ENCODE data around the gene BMPR1A.

BMPR1A gene

DNA sequence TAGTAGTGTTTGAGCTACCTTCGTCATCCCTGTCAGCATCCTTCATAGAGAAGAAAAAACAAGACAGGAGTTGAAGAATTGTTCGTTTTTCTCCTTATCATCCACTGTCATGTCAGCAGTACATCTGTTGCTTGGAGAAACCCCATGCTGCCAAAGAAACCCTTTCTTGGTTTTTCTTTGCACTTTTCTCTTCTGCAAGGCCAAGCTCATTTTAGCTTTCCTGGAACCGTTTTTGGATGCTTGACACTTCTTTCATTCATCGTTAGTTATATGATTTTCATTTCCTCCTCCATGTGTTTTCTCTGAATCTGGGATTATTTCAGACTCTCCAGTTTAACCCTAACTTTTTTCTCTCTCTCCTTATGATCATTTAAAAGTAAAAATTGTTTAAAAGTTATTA, 142.1 kb downstream of the BMPR1A start:
- H3K27me3 ChIP-seq (ENCODE audit: control insufficient read depth, insufficient read depth, low read length) = no peaks in the 10 kb centered on the region
- H3K4me1 ChIP-seq (ENCODE audit: control insufficient read depth, insufficient read depth, low read length) = peaks cover 2% of the 10 kb centered on the region
- H3K36me3 ChIP-seq (ENCODE audit: control insufficient read depth, insufficient read depth, low read length) = peaks cover 8% of the 10 kb centered on the region
- no peak overlapping the region for H3K27ac ChIP-seq (ENCODE audit: low read depth, low read length)
- no peak overlapping the region for H3K4me3 ChIP-seq (ENCODE audit: low read length)
- no peak overlapping the region for H3K9ac ChIP-seq (ENCODE audit: low read length)

DNA sequence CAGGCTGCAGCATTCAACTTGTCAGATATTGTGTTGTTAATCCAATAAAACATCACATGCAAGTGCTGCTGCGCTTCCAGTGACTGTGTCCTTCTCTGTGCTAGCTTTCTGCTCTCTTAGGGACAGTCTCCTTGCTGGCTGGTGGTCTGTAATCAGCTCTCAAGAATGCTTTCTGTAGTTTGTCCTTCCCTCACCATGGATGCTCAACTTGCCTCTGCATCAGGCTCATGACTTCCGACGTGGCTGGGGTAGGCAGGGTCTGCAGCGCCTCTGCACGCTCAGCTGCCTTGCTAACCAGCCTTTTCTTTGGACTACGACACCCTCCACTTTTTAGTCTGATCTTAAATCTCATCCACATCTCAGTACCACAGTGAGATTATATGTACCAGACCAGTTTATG, 142.7 kb downstream of the BMPR1A start:
- no peaks in the 10 kb centered on the region for H3K27me3 ChIP-seq (ENCODE audit: control insufficient read depth, insufficient read depth, low read length)
- peaks cover 8% of the 10 kb centered on the region for H3K36me3 ChIP-seq (ENCODE audit: control insufficient read depth, insufficient read depth, low read length)
- H3K4me1 ChIP-seq (ENCODE audit: control insufficient read depth, insufficient read depth, low read length) = peaks cover 2% of the 10 kb centered on the region
- H3K4me3 ChIP-seq (ENCODE audit: low read length) = no peak overlapping the region
- peak overlapping the region; percentile 3 for H3K27ac ChIP-seq (ENCODE audit: low read depth, low read length)
- no peak overlapping the region for H3K9ac ChIP-seq (ENCODE audit: low read length)

- peaks cover 8% of the 10 kb centered on the region for H3K36me3 ChIP-seq (ENCODE audit: control insufficient read depth, insufficient read depth, low read length)
- H3K4me3 ChIP-seq (ENCODE audit: low read length) = no peak overlapping the region
- H3K27ac ChIP-seq (ENCODE audit: low read depth, low read length) = peak overlapping the region; percentile 62
- peaks cover 2% of the 10 kb centered on the region for H3K4me1 ChIP-seq (ENCODE audit: control insufficient read depth, insufficient read depth, low read length)
- H3K27me3 ChIP-seq (ENCODE audit: control insufficient read depth, insufficient read depth, low read length) = no peaks in the 10 kb centered on the region
- no peak overlapping the region for H3K9ac ChIP-seq (ENCODE audit: low read length)
Observed at GRCh38 chr10:86899670-86900276, 143.4 kb downstream of the BMPR1A start.

DNA sequence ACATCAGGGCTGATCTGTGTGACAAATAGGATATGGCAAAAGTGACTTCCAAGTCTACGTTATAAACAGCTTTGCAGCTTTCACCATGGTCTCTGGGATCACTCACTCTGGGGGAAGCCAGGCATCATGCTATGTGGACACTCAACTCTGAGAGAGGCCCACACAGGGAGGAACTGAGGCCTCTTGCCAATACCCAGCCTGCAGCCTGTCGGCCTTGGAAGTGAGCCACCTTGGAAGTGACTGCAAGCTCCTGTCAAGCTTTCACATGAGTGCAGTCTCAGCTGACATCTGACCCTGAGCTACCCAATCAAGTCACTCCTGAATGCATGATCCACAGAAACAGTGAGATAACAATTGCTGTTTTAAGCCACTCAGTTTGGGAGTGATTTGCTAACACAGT, 144.5 kb downstream of the BMPR1A start:
- H3K36me3 ChIP-seq (ENCODE audit: control insufficient read depth, insufficient read depth, low read length) = peaks cover 10% of the 10 kb centered on the region
- H3K27ac ChIP-seq (ENCODE audit: low read depth, low read length) = peak overlapping the region; percentile 62
- H3K9ac ChIP-seq (ENCODE audit: low read length) = no peak overlapping the region

GRCh38 chr10:86904600-86904999, 148.2 kb downstream of the BMPR1A start:
- Histone ChIP-seq H3K36me3 (ENCODE audit: control insufficient read depth, insufficient read depth, low read length) (peaks cover 12% of the 10 kb centered on the region), H3K4me3 (ENCODE audit: low read length) (no peak overlapping the region), H3K9ac (ENCODE audit: low read length) (no peak overlapping the region), H3K4me1 (ENCODE audit: control insufficient read depth, insufficient read depth, low read length) (peaks cover 2% of the 10 kb centered on the region), H3K27ac (ENCODE audit: low read depth, low read length) (no peak overlapping the region), H3K27me3 (ENCODE audit: control insufficient read depth, insufficient read depth, low read length) (no peaks in the 10 kb centered on the region)

More for the DNA sequence above, 144.5 kb downstream of the BMPR1A start:
- peaks cover 2% of the 10 kb centered on the region for H3K4me1 ChIP-seq (ENCODE audit: control insufficient read depth, insufficient read depth, low read length)
- H3K4me3 ChIP-seq (ENCODE audit: low read length) = no peak overlapping the region
- H3K27me3 ChIP-seq (ENCODE audit: control insufficient read depth, insufficient read depth, low read length) = no peaks in the 10 kb centered on the region

GRCh38 chr10:86905429-86905828, 149.0 kb downstream of the BMPR1A start:
- H3K27ac ChIP-seq (ENCODE audit: low read depth, low read length) = no peak overlapping the region
- H3K4me1 ChIP-seq (ENCODE audit: control insufficient read depth, insufficient read depth, low read length) = no peaks in the 10 kb centered on the region
- no peak overlapping the region for H3K9ac ChIP-seq (ENCODE audit: low read length)
- H3K27me3 ChIP-seq (ENCODE audit: control insufficient read depth, insufficient read depth, low read length) = no peaks in the 10 kb centered on the region
- peaks cover 13% of the 10 kb centered on the region for H3K36me3 ChIP-seq (ENCODE audit: control insufficient read depth, insufficient read depth, low read length)
- H3K4me3 ChIP-seq (ENCODE audit: low read length) = no peak overlapping the region

DNA sequence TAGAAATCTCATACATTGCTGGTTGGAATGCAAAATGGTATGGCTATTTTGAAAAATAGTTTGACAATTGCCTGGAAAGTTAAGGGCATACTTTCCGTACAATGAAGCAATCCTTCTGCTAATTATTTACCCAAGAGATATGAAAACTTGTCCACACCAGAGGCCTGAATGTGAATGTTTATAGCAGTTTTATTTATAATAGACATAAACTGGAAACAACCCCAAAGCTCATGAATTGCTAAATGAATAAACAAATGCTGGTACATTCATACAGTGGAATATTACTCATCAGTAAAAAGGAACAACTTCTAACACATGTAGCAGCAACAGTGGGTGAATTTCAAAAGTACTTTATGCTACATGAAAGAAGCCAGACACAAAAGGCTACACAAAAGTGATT, 158.3 kb downstream of the BMPR1A start:
- no peaks in the 10 kb centered on the region for H3K27me3 ChIP-seq (ENCODE audit: control insufficient read depth, insufficient read depth, low read length)
- no peaks in the 10 kb centered on the region for H3K4me1 ChIP-seq (ENCODE audit: control insufficient read depth, insufficient read depth, low read length)
- H3K4me3 ChIP-seq (ENCODE audit: low read length) = no peak overlapping the region
- no peak overlapping the region for H3K27ac ChIP-seq (ENCODE audit: low read depth, low read length)
- peaks cover 10% of the 10 kb centered on the region for H3K36me3 ChIP-seq (ENCODE audit: control insufficient read depth, insufficient read depth, low read length)
- H3K9ac ChIP-seq (ENCODE audit: low read length) = no peak overlapping the region

- peaks cover 17% of the 10 kb centered on the region for H3K36me3 ChIP-seq (ENCODE audit: control insufficient read depth, insufficient read depth, low read length)
- no peak overlapping the region for H3K9ac ChIP-seq (ENCODE audit: low read length)
- H3K27me3 ChIP-seq (ENCODE audit: control insufficient read depth, insufficient read depth, low read length) = no peaks in the 10 kb centered on the region
- H3K4me1 ChIP-seq (ENCODE audit: control insufficient read depth, insufficient read depth, low read length) = no peaks in the 10 kb centered on the region
- H3K4me3 ChIP-seq (ENCODE audit: low read length) = no peak overlapping the region
- H3K27ac ChIP-seq (ENCODE audit: low read depth, low read length) = peak overlapping the region; percentile 65
Observed at GRCh38 chr10:86918022-86918471, 161.6 kb downstream of the BMPR1A start.

- no peak overlapping the region for H3K4me3 ChIP-seq (ENCODE audit: low read length)
- H3K27me3 ChIP-seq (ENCODE audit: control insufficient read depth, insufficient read depth, low read length) = no peaks in the 10 kb centered on the region
- peaks cover 20% of the 10 kb centered on the region for H3K36me3 ChIP-seq (ENCODE audit: control insufficient read depth, insufficient read depth, low read length)
- H3K27ac ChIP-seq (ENCODE audit: low read depth, low read length) = peak overlapping the region; percentile 57
- no peak overlapping the region for H3K9ac ChIP-seq (ENCODE audit: low read length)
- no peaks in the 10 kb centered on the region for H3K4me1 ChIP-seq (ENCODE audit: control insufficient read depth, insufficient read depth, low read length)
Observed at GRCh38 chr10:86922553-86922961, 166.1 kb downstream of the BMPR1A start.

DNA sequence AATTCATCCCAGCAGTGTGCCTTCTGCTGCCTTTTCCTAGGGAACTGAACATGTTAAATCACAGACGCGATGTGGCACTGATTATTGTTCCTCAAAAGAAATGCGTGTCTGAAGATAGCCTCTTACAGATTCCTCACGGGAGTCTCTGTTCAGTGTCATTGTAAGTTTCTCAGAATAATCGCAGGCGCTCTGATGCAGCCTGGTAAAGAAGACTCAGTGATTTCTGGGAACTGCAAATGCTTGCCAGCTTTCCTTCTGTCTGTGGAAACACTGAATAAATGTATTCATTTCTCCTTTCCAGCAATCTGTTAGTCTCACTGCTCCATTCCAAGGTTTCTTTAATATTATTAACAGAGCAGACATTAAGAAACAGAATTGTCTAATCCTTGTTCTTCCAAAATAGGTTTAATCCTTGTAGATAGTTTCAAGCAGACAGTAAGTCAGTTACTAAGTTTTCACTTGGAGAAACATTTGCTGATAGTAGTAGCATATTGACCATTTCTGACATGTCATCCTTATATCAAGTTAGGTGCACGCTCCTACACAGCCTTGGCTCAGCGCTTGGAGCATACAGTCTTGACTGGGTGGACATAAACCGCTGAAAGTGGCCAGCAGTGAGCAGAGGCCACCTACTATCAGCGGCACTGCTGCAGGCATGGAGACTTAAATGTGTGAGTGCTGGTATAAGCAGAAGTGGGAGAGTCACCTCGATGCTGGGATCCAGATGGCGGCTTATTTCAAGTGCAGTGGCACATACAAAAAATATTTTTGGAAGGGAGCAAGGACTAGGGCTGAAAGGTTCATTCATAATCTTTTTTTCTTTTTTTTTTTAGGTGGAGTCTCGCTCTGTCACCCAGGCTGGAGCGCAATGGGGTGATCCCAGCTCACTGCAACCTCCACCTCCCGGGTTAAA, 173.3 kb downstream of the BMPR1A start:
- no peaks in the 10 kb centered on the region for H3K27me3 ChIP-seq (ENCODE audit: control insufficient read depth, insufficient read depth, low read length)
- H3K9ac ChIP-seq (ENCODE audit: low read length) = no peak overlapping the region
- H3K27ac ChIP-seq (ENCODE audit: low read depth, low read length) = peak overlapping the region; percentile 76
- H3K4me3 ChIP-seq (ENCODE audit: low read length) = no peak overlapping the region
- no peaks in the 10 kb centered on the region for H3K36me3 ChIP-seq (ENCODE audit: control insufficient read depth, insufficient read depth, low read length)
- peaks cover 4% of the 10 kb centered on the region for H3K4me1 ChIP-seq (ENCODE audit: control insufficient read depth, insufficient read depth, low read length)

GRCh38 chr10:86931872-86932271, 175.5 kb downstream of the BMPR1A start:
- Histone ChIP-seq H3K9ac (ENCODE audit: low read length) (no peak overlapping the region), H3K27ac (ENCODE audit: low read depth, low read length) (no peak overlapping the region), H3K27me3 (ENCODE audit: control insufficient read depth, insufficient read depth, low read length) (no peaks in the 10 kb centered on the region), H3K4me3 (ENCODE audit: low read length) (no peak overlapping the region), H3K4me1 (ENCODE audit: control insufficient read depth, insufficient read depth, low read length) (peaks cover 4% of the 10 kb centered on the region), H3K36me3 (ENCODE audit: control insufficient read depth, insufficient read depth, low read length) (no peaks in the 10 kb centered on the region)

- H3K27ac ChIP-seq (ENCODE audit: low read depth, low read length) = no peak overlapping the region
- no peak overlapping the region for H3K4me3 ChIP-seq (ENCODE audit: low read length)
- peaks cover 4% of the 10 kb centered on the region for H3K4me1 ChIP-seq (ENCODE audit: control insufficient read depth, insufficient read depth, low read length)
- no peaks in the 10 kb centered on the region for H3K36me3 ChIP-seq (ENCODE audit: control insufficient read depth, insufficient read depth, low read length)
- no peaks in the 10 kb centered on the region for H3K27me3 ChIP-seq (ENCODE audit: control insufficient read depth, insufficient read depth, low read length)
- H3K9ac ChIP-seq (ENCODE audit: low read length) = no peak overlapping the region
Observed at GRCh38 chr10:86932674-86933073, 176.3 kb downstream of the BMPR1A start.

Data from rectal smooth muscle tissue (tissue), 1 donor.